Measurements from ENCODE around the gene ZNF532.

- TF ChIP-seq CTCF (IDR thresholded peaks at IDR 0.05), result no peak
- TF ChIP-seq POLR2A (IDR thresholded peaks at IDR 0.05), result no peak
These were observed 25.7 kb upstream of the ZNF532 start for GRCh38 chr18:58838946-58839345.
